GM15510 (cell line): ENCODE data around the gene MED25.

Experiments used
- POLR2A ChIP-seq: IDR thresholded peaks from 3 replicates; pipeline ENCODE4 v1.6.1; 2011; ENCODE audit warnings: borderline replicate concordance; ENCODE audit not compliant: insufficient read length; ENCODE audit errors: extremely low read depth

Gene MED25

DNA sequence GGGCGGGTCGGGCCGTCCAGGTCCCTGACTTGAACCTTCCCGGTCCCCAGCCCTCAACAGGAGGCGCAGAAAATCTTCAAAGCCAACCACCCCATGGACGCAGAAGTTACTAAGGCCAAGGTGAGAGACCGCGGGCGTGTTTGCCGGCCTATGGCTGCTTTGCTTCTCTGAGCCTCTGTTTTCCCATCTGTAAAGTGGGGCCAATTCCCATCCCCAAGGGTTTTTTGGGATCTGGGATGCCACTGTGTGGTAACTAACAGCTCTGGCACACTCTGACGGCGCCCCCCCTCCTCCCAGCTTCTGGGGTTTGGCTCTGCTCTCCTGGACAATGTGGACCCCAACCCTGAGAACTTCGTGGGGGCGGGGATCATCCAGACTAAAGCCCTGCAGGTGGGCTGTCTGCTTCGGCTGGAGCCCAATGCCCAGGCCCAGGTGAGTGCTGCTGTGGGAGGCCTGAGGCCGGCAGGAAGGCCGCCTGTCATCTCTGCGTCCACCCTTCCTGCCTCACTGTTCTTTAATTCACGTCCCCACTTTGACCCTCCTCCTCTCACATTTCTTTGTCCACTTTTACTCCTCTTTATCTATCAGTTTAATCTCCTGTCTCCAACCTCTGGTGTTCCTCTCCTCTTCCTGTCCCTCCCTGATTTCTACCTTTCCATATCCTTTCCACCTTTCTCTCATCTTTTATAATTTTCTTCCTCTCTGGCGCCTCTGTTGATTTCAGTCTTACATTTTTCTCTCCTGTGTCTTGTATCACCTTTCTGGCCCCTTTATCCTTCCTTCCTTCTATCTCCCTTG, 12.1 kb upstream of the MED25 start:
- TF ChIP-seq POLR2A: no peak

DNA sequence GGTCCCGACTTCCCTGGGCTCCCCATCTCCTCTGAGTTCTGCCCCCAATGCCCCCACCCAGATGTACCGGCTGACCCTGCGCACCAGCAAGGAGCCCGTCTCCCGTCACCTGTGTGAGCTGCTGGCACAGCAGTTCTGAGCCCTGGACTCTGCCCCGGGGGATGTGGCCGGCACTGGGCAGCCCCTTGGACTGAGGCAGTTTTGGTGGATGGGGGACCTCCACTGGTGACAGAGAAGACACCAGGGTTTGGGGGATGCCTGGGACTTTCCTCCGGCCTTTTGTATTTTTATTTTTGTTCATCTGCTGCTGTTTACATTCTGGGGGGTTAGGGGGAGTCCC, 11.5 kb upstream of the MED25 start:
- TF ChIP-seq POLR2A: no peak

DNA sequence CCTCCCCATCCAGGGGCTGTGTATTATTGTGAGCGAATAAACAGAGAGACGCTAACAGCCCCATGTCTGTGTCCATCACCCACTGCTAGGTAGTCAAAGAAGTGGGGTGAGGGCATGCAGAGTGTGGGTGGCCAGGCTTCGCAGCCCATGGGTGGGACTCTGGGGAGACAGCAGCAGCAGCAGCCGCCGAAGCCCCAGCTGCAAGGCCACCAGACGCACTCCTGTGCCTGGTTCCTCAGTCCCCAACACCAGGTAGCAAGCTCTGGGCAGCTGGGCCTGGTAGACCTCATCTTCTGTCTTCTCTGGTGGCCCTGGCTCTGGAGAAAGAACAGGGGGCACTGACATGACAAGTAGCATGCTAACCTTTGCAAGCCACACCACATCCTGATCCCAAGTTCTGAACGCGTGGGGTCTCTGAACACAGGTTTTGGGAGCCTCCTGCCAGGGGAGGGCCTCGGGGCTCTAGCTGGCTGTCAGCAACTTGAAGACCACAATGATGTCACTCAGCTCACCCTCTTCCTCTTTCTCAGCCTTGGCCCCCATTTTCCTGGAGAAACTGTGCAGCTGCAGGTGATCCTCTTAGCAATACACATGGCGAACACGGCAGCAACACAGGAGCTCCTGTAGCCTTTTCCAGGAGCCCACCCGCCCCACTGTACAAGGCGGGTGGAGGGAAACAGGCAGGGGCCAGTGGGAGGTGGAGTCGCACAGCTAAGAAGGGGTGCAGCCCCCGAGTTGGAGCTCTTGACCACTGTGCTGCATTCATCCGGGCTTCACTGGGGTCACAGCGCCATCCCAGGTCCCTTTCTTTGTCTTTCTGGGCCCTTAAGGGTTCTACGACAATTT, 10.8 kb upstream of the MED25 start:
- no peak for TF ChIP-seq POLR2A

DNA sequence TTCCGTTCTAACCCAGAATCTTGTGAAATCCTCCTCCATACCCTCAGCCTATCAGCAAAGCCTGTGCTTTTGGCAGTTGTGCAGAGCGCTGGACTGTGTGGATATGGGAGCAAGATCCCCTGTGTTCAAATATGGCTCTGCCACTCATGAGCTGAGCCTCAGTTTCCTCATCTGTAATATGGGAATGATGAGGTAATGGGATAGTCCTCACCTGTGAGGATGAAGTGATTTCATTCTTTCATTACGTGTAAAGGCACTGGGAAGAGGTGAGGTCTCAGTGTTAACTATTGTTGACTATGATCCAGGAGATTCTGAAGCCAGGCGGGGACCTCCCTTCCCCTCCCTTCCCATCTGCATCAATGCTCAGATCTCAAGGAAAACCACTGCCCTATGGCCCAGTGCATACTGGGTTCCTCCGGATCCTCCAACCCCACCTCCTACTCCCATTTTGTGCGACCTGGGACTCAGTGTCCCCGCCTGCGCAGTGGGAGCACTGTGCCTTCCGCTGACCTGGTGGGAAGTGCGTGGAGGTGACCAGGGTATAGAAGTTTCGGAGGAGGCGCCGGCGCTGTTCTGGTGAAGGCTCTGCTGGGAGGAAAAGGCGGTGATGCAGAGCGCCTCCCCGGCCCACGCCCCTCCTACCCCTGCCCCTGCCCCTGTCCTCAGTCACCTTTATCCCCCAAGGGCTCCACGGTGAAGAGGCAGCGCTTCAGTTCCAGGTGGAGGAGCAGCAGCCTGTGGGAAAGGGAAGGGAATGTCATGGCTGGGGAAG, 10.0 kb upstream of the MED25 start:
- TF ChIP-seq POLR2A: no peak

- no peak for TF ChIP-seq POLR2A
Observed at GRCh38 chr19:49808711-49809159, 9.4 kb upstream of the MED25 start.

- no peak for TF ChIP-seq POLR2A
Observed at GRCh38 chr19:49809160-49809940, 8.7 kb upstream of the MED25 start.

DNA sequence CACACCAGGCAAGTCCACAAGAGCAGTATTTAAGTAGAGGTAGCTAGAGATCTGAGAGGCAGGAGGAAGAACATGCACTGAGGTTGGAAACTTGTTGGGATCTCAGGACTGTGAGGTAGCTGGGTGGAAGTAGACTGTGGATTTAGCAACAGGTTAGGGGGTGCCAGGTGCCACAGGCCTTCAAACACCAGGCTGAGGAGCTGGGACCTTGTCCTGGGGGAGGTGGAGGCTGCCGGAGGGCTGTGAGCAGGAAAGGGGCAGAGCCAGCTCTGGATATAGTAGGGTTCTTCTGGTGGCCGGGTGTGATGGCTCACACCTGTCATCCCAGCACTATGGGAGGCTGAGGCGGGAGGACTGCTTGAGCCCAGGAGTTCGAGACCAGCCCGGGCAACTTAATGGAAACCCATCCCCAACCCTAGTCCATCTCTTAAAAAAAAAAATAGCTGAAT, 8.1 kb upstream of the MED25 start:
- no peak for TF ChIP-seq POLR2A

DNA sequence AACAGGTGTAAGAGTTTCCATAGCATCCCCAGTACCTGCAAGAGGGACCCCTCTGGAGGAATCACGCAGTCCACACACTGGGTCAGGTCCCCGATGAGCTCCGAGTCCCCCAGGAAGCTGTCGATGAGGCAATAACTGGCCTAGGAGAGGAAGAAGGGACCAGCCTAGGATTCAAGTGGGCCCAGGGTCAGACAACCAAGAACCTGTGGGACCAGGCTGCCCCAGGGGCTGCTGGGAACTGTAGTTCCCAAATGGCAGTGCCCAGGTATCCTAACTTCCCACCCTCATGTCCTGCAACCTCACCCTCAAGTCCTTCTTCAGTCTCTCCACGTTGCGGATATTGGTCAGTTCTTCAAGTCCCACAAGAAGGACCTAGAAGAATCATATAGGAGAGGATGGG, 6.8 kb upstream of the MED25 start:
- no peak for TF ChIP-seq POLR2A

- no peak for TF ChIP-seq POLR2A
Observed at GRCh38 chr19:49812452-49812996, 5.6 kb upstream of the MED25 start.

GRCh38 chr19:49812997-49813861, 4.9 kb upstream of the MED25 start, which contains the start of gene FUZ:
TSS of gene FUZ (minus strand) at chr19:49813292. CDS start at chr19:49813106, 186 bp downstream.
- no peak for TF ChIP-seq POLR2A

DNA sequence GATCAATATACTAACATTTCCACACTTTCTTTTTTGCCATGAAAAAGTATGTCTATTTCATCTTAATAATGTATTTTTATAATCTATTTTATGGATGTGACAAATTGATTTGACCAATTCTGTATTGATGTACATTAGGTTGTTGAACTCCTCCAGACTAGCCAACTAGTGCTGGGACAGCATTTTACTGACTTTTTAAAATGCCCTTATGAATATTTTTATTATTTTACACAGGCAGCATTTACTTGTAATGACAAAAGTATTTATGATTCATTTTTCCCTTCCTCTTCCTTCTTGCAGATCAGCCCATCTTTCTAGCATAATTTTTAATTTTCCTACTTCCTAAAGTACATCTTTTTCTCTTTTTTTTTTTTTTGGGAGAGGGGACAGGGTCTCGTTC, 4.1 kb upstream of the MED25 start:
- no peak for TF ChIP-seq POLR2A

DNA sequence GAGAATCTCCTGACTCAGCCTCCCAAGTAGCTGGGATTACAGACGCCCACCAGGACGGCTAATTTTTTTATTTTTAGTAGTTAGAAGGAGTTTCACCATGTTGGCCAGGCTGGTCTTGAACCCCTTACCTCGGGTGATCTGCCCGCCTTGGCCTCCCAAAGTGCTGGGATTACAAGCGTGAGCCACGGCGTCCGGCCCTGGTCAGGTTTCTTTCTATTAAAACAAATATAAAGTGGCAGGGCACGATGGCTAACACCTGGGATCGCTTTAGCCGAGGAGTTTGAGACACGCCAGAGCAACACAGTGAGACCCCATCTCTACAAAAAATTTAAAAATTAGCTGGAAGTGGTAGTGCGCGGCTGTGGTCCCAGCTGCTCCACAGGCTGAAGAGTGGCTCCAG, 1.5 kb upstream of the MED25 start:
- TF ChIP-seq POLR2A: no peak
